ENCODE measurements around the gene RSAD2. TPM values are rescaled to one million over a fixed set of nuclear protein-coding genes. Genes with fewer than 3 reads are reported as not detected.

RSAD2 gene
- total and polyA plus RNA-seq, 9 of the 15 experiments (the other 6 are each of a cell fraction or from before 2014, with no cell fraction given) = 0.15 to 1.4 (median 0.28) TPM

DNA sequence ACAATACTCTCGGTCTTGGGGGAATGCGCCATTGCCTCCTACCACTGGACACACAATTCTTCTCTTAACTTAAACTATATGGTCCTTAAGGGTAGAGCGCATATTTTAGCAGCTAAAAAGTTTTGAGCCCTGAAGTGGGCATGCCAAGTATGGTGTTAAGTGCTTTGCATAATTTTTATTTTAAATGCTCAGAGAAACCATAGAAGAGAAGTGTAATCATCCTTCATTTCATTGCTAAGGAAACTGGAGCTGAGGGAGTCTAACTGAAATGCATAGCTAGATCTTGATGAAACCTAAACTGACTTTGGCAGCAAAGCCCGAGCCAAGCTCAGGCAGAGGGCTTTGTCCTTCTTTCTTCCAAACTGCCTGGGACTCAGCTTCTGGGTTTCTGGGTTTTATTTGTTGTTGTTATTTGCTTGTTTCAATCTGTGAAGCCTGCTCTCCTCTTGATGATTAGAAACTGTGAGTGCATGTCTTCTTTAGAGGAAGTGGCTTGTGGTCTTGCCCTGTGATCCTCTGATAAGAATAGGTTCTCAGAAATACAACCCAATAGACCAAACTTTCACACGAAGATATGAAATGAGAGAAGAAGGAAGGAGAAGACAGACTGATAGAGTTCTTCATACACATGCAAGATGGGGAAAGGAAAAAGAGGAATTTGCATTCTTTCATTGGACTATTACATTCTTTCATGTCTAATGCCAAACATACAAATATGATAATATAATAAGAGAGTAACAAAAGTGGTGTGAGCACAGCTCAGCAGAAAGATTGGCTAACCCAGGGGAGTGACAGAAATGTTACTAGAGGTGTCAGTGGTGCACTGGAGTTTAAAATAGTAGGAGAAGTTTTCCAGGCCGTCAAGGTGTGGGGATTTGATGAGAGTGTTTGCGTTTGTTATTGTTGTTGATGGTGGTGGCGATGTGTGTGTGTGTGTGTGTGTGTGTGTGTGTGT lies 32.1 kb downstream of the RSAD2 start (continued):
- TF ChIP-seq TOE1 (IDR thresholded peaks at IDR 0.05; ENCODE audit: borderline replicate concordance) (peak; percentile 50), TOE1 (CRISPR knock-in tag; IDR thresholded peaks at IDR 0.05; ENCODE audit: borderline replicate concordance, low read depth) (no peak), ZNF212 (CRISPR knock-in tag; IDR thresholded peaks at IDR 0.05) (no peak), SMARCA4 (IDR thresholded peaks at IDR 0.05) (peak; percentile 97), DMBX1 (CRISPR knock-in tag; IDR thresholded peaks at IDR 0.05; ENCODE audit: borderline replicate concordance) (0 out of 2 replicates have a peak, but pooled peaks have one; percentile 26), AFF1 (IDR thresholded peaks at IDR 0.05; ENCODE audit: low read depth in 1 of 2, partially characterized antibody in 2 of 2) (peak in 1 of 2 experiments; percentile 77), YBX1 (IDR thresholded peaks at IDR 0.05) (no peak), MITF (IDR thresholded peaks at IDR 0.05) (peak; percentile 61; the same call in 1 of the 2 replicates), ZNF639 (CRISPR knock-in tag; conservative IDR thresholded peaks at IDR 0.05 in 1 of 2, IDR thresholded peaks at IDR 0.05 in 1 of 2) (peak in 1 of 2 experiments; percentile 70; a peak in 2 of 4 replicates), MEIS2 (IDR thresholded peaks at IDR 0.05; ENCODE audit: partially characterized antibody) (peak; percentile 79), ATF2 (CRISPR knock-in tag; IDR thresholded peaks at IDR 0.05) (no peak), ZNF143 (CRISPR knock-in tag; IDR thresholded peaks at IDR 0.05) (no peak), RFX7 (CRISPR knock-in tag; IDR thresholded peaks at IDR 0.05) (no peak), MTA2 (IDR thresholded peaks at IDR 0.05; ENCODE audit: low read depth) (peak; percentile 88), GATAD2B (IDR thresholded peaks at IDR 0.05; ENCODE audit: borderline replicate concordance) (peak; percentile 79; the same call in 1 of the 2 replicates), MNT (conservative IDR thresholded peaks at IDR 0.05) (peak in 1 of 2 experiments; percentile 67; a peak in 2 of 4 replicates)
